MV-4-11 (cell line): Measurements from ENCODE around the gene PITPNM3.

Source experiments
- DNase-seq: peaks from one replicate; lab custom pipeline; 2025; lab: John Stamatoyannopoulos, UW

PITPNM3 gene

DNA sequence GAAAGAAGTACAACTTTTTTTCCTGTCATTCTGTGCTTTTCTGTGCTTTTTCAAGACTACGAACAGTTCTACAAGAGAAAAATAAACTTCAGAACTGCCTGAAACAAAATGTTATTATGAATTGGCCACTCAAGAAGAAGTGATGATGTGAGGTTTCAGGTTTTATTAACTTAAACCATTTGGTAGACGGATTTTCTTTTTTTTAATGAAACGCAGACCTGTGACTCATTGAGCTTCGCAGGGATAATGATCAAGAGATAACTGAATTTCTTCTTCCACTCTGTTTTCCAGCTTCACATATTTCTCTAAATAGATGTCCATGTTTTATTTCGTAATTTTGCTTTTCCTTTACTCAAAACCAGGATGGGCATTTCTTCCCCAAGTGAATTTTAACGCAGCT, 154.1 kb downstream of the PITPNM3 start:
- no peak for DNase-seq
